OCI-LY7 (cell line): Measurements from ENCODE around the gene OAT. TPM values are rescaled to one million over a fixed set of nuclear protein-coding genes. Genes with fewer than 3 reads are reported as not detected.

Source experiments
- BruUV-seq: library from RNA; stranded (reverse); fragments of 400-500 nt; replicated peaks from 2 replicates; lab custom pipeline; 2021; lab: Mats Ljungman, UMichigan
- CTCF ChIA-PET: fragments of 300-600 bp; sonication (Branson Sonifier 250); formaldehyde crosslinking; loops from one replicate; lab custom pipeline; 2022; ENCODE audit warnings: antibody characterized with exemption; ENCODE audit not compliant: unreplicated experiment; lab: Charles Lee
- POLR2A ChIA-PET: fragments of 300-600 bp; sonication (Branson Sonifier 250); formaldehyde crosslinking; loops from one replicate; lab custom pipeline; 2022; ENCODE audit warnings: antibody characterized with exemption; lab: Charles Lee
- DNase-seq: peaks from one replicate; pipeline ENCODE4 v3.0.0-alpha.2; 2015; ENCODE audit warnings: low spot score
- H2AFZ ChIP-seq: fragments of 200-600 bp; sonication (generic), shearing (Covaris generic); 2 replicates; pipeline ENCODE4 v1.6.1; 2014; ENCODE audit warnings: mild to moderate bottlenecking, antibody characterized with exemption, low read length, moderate library complexity
- H3K27ac ChIP-seq: fragments of 200-600 bp; sonication (generic); 2 replicates; pipeline ENCODE4 v1.5.1; 2014; ENCODE audit warnings: mixed run types, low read depth, mild to moderate bottlenecking, moderate library complexity, low read length, inconsistent platforms; ENCODE audit not compliant: poor library complexity, severe bottlenecking
- H3K36me3 ChIP-seq: fragments of 200-600 bp; sonication (generic); 2 replicates; pipeline ENCODE4 v1.6.1; 2014; ENCODE audit warnings: mild to moderate bottlenecking, antibody characterized with exemption, low read length, moderate library complexity, mixed read lengths; ENCODE audit not compliant: insufficient read depth
- H3K4me1 ChIP-seq: fragments of 200-600 bp; sonication (generic); 2 replicates; pipeline ENCODE4 v1.5.1; 2014; ENCODE audit warnings: mild to moderate bottlenecking, low read length; ENCODE audit not compliant: insufficient read depth, poor library complexity, severe bottlenecking
- H3K4me2 ChIP-seq: fragments of 200-600 bp; sonication (generic); 2 replicates; pipeline ENCODE4 v1.6.1; 2014; ENCODE audit warnings: mild to moderate bottlenecking, low read length
- H3K4me3 ChIP-seq: fragments of 200-600 bp; sonication (generic); 2 replicates; pipeline ENCODE4 v1.5.1; 2014; ENCODE audit warnings: mild to moderate bottlenecking, low read depth, low read length; ENCODE audit not compliant: poor library complexity, severe bottlenecking
- H3K79me2 ChIP-seq: fragments of 200-600 bp; sonication (generic); 2 replicates; pipeline ENCODE4 v1.6.1; 2016; ENCODE audit warnings: low read depth, mild to moderate bottlenecking, low read length, moderate library complexity, mixed read lengths; ENCODE audit not compliant: insufficient read depth
- H3K9me2 ChIP-seq: fragments of 200-600 bp; sonication (generic); 2 replicates; pipeline ENCODE4 v1.6.1; 2016; ENCODE audit warnings: mild to moderate bottlenecking, low read length, mixed read lengths; ENCODE audit not compliant: insufficient read depth
- H3K9me3 ChIP-seq: fragments of 200-600 bp; sonication (generic); 2 replicates; pipeline ENCODE4 v1.6.1; 2014; ENCODE audit warnings: mild to moderate bottlenecking, mixed run types, low read length, mixed read lengths
- H4K20me1 ChIP-seq: fragments of 200-600 bp; sonication (generic); 2 replicates; pipeline ENCODE4 v1.6.1; 2014; ENCODE audit warnings: mild to moderate bottlenecking, antibody characterized with exemption, low read length, moderate library complexity, mixed read lengths; ENCODE audit not compliant: insufficient read depth
- EZH2phosphoT487 ChIP-seq: fragments of 200-600 bp; sonication (generic); IDR thresholded peaks from 2 replicates; pipeline ENCODE4 v1.6.1; 2018; ENCODE audit warnings: low read depth, borderline replicate concordance, mild to moderate bottlenecking, mixed run types, antibody characterized with exemption, low read length, moderate library complexity, mixed read lengths
- intact Hi-C: fragments of 100-400 bp; cut with micrococcal nuclease; formaldehyde crosslinking; loops from one replicate; pipeline ENCODE4 v1.10.0; 2022; ENCODE audit not compliant: unreplicated experiment
- total RNA-seq, 2 experiments: library from RNA; depleted of rRNA in 1 of 2; stranded (reverse); fragments of >200 nt in 1 of 2; shearing (Covaris generic) in 1 of 2; gene quantifications; 2 replicates each; pipeline ENCODE4 v1.2.3, GENCODE V29; 2014 to 2022
- TF ChIP-seq, protein P1 (sequence below): fragments of 200-600 bp; sonication (generic); conservative IDR thresholded peaks from 2 replicates; pipeline ENCODE4 v1.5.1; 2014; ENCODE audit warnings: mild to moderate bottlenecking, antibody characterized with exemption, low read length, moderate library complexity, mixed read lengths

Gene OAT
- total RNA-seq, 2 experiments from 2014 or later, result 13.5 to 27.1 TPM

- no TSS peak for BruUV-seq
- ChIA-PET CTCF (no interaction called here), POLR2A (no interaction called here)
- Histone ChIP-seq H3K4me1 (no peaks in the 10 kb centered on the region), H2AFZ (no peak overlapping the region), H3K36me3 (no peaks in the 10 kb centered on the region), H3K4me3 (no peak overlapping the region), H3K79me2 (no peaks in the 10 kb centered on the region), H3K9me3 (no peaks in the 10 kb centered on the region), H3K27ac (no peak overlapping the region), H3K4me2 (no peak overlapping the region), H4K20me1 (no peaks in the 10 kb centered on the region), H3K9me2 (no peaks in the 10 kb centered on the region)
- TF ChIP-seq, protein P1, sequence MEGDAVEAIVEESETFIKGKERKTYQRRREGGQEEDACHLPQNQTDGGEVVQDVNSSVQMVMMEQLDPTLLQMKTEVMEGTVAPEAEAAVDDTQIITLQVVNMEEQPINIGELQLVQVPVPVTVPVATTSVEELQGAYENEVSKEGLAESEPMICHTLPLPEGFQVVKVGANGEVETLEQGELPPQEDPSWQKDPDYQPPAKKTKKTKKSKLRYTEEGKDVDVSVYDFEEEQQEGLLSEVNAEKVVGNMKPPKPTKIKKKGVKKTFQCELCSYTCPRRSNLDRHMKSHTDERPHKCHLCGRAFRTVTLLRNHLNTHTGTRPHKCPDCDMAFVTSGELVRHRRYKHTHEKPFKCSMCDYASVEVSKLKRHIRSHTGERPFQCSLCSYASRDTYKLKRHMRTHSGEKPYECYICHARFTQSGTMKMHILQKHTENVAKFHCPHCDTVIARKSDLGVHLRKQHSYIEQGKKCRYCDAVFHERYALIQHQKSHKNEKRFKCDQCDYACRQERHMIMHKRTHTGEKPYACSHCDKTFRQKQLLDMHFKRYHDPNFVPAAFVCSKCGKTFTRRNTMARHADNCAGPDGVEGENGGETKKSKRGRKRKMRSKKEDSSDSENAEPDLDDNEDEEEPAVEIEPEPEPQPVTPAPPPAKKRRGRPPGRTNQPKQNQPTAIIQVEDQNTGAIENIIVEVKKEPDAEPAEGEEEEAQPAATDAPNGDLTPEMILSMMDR, result no peak
- no peak for DNase-seq
- intact Hi-C loops, result no loop called here
Observed at GRCh38 chr10:124353896-124354295, 64.8 kb downstream of the OAT start.

GRCh38 chr10:124353091-124353815, 65.5 kb downstream of the OAT start:
- TF ChIP-seq, protein P1, result no peak
- no peak for TF ChIP-seq EZH2phosphoT487
- Histone ChIP-seq H3K4me3 (no peak overlapping the region), H3K4me1 (no peaks in the 10 kb centered on the region), H3K4me2 (no peak overlapping the region), H3K9me3 (no peaks in the 10 kb centered on the region), H3K27ac (no peak overlapping the region), H4K20me1 (no peaks in the 10 kb centered on the region), H2AFZ (no peak overlapping the region), H3K9me2 (no peaks in the 10 kb centered on the region), H3K79me2 (no peaks in the 10 kb centered on the region), H3K36me3 (no peaks in the 10 kb centered on the region)
- ChIA-PET CTCF (no interaction called here), POLR2A (no interaction called here)
- no TSS peak for BruUV-seq
- intact Hi-C loops, result no loop called here
- DNase-seq, result no peak

GRCh38 chr10:124351481-124352220, 67.1 kb downstream of the OAT start:
- no peak for DNase-seq
- no peaks in the 10 kb centered on the region for H3K36me3 ChIP-seq
- H3K9me3 ChIP-seq, result no peaks in the 10 kb centered on the region
- no peak overlapping the region for H3K27ac ChIP-seq
- intact Hi-C loops, result no loop called here
- H3K4me2 ChIP-seq, result no peak overlapping the region
- H3K79me2 ChIP-seq, result no peaks in the 10 kb centered on the region
- no peaks in the 10 kb centered on the region for H4K20me1 ChIP-seq
- no TSS peak for BruUV-seq
- TF ChIP-seq EZH2phosphoT487, result no peak
- TF ChIP-seq, protein P1, result no peak
- CTCF ChIA-PET, result no interaction called here
- H3K4me1 ChIP-seq, result no peaks in the 10 kb centered on the region
- H3K4me3 ChIP-seq, result no peak overlapping the region
- H3K9me2 ChIP-seq, result no peaks in the 10 kb centered on the region
- H2AFZ ChIP-seq, result no peak overlapping the region
- POLR2A ChIA-PET, result no interaction called here
